ENCODE results near the gene SYT11. TPM values are rescaled to one million over a fixed set of nuclear protein-coding genes. Genes with fewer than 3 reads are reported as not detected.

Gene SYT11
- total and polyA plus RNA-seq, 2 of the 8 experiments (the other 6 are each of a cell fraction or from before 2014, with no cell fraction given) = 7.2 to 9.6 TPM

GRCh38 chr1:155932487-155932886 lies 73.1 kb downstream of the SYT11 start:
- H3K79me1 ChIP-seq (ENCODE audit: low read depth, low read length) = peaks cover 2% of the 10 kb centered on the region; the same call in 1 of the 2 replicates
- 92% methylated on average over 5 of the region's 5 CpGs; no CpG with 5 or more reads in 1 of the 2 experiments for WGBS, 2 experiments (ENCODE audit: extremely low coverage in 1 of 2, insufficient coverage in 1 of 2, insufficient read length in 1 of 2, insufficient replicate concordance in 2 of 2, low coverage in 1 of 2, low lambda C conversion rate in 2 of 2, missing lambda C conversion rate in 1 of 2)
- peaks cover 10 to 51% of the 10 kb centered on the region in 2 experiments for H3K79me2 ChIP-seq (ENCODE audit: control insufficient read depth in 1 of 2, insufficient read depth in 2 of 2, low read length in 2 of 2)

More at GRCh38 chr1:155932487-155932886, 73.1 kb downstream of the SYT11 start:
- CTCF ChIA-PET (ENCODE audit: partially characterized antibody) = interaction anchor here (1.0 to 2.6 kb wide), 9 partner anchors 9 to 385 kb away, joined by 3 to 11 read pairs (median 3); partner anchors contain the start of gene ARHGEF2
- Histone ChIP-seq H2BK120ac (replicated peaks; ENCODE audit: low read depth, low read length) (no peak overlapping the region), H2BK20ac (ENCODE audit: low read length) (no peak overlapping the region), H3K27me3 (replicated peaks in 1 of 4; ENCODE audit: control insufficient read depth in 3 of 4, extremely low read depth in 1 of 4, insufficient read depth in 3 of 4, low read length in 3 of 4) (no peaks in the 10 kb centered on the region), H3K4me3 (ENCODE audit: extremely low read depth in 1 of 4, insufficient read depth in 2 of 4, low read depth in 3 of 4, low read length in 4 of 4) (peak overlapping the region in 2 of 4 experiments; percentile 0 to 89; a peak in 4 of 8 replicates), H2AK5ac (ENCODE audit: low read depth, low read length) (no peak overlapping the region), H3K18ac (ENCODE audit: extremely low read depth, low read length) (no peak overlapping the region), H3K9ac (replicated peaks in 1 of 4; ENCODE audit: extremely low read depth in 1 of 4, low read depth in 3 of 4, low read length in 3 of 4) (no peak overlapping the region), H3K23ac (ENCODE audit: insufficient read length) (no peak overlapping the region), H2BK15ac (ENCODE audit: low read length) (no peak overlapping the region), H4K91ac (replicated peaks; ENCODE audit: insufficient read length, low read length) (no peak overlapping the region), H4K20me1 (replicated peaks in 1 of 2; ENCODE audit: control insufficient read depth in 1 of 2, insufficient read depth in 2 of 2, low read length in 2 of 2) (peaks cover 0 to 15% of the 10 kb centered on the region in 2 experiments), H3K14ac (ENCODE audit: insufficient read length) (no peak overlapping the region), H3K36me3 (ENCODE audit: control insufficient read depth in 2 of 4, insufficient read depth in 4 of 4, low read length in 3 of 4) (peaks cover 22 to 58% (median 41%) of the 10 kb centered on the region in 4 experiments), H3K56ac (replicated peaks; ENCODE audit: insufficient read length, low read depth, low read length) (no peak overlapping the region), H4K5ac (ENCODE audit: insufficient read length, low read depth, low read length) (no peak overlapping the region), H3K4me2 (ENCODE audit: insufficient read depth in 1 of 2, low read depth in 2 of 2, low read length in 2 of 2) (peak overlapping the region; percentile 40 to 85; a peak in 3 of 4 replicates), H2BK12ac (ENCODE audit: low read depth, low read length) (no peak overlapping the region), H3K9me3 (ENCODE audit: insufficient read depth in 2 of 2, low read depth in 1 of 2, low read length in 1 of 2) (no peaks in the 10 kb centered on the region), H3K4ac (replicated peaks; ENCODE audit: insufficient read length, low read depth, low read length) (no peak overlapping the region), H3K4me1 (replicated peaks in 1 of 4; ENCODE audit: control insufficient read depth in 3 of 4, insufficient read depth in 4 of 4, low read length in 3 of 4) (peaks cover 0 to 2% (median 1%) of the 10 kb centered on the region in 4 experiments; a peak in 4 of 7 replicates), H3K27ac (ENCODE audit: low read depth, low read length) (no peak overlapping the region), H4K8ac (ENCODE audit: extremely low read depth, insufficient read depth, low read length) (no peak overlapping the region), H3K23me2 (ENCODE audit: low read depth, low read length) (peaks cover 5% of the 10 kb centered on the region), H2AFZ (ENCODE audit: low read length) (no peak overlapping the region), H2BK5ac (ENCODE audit: low read depth, low read length) (no peak overlapping the region)
- POLR2A ChIA-PET (ENCODE audit: partially characterized antibody) = interaction anchor here (0.6 to 6.7 kb wide), 10 partner anchors 12 to 625 kb away, joined by 3 to 109 read pairs (median 4); no protein-coding TSS in a partner anchor
- FAIRE-seq = no peak
- TF ChIP-seq CEBPB (IDR thresholded peaks at IDR 0.05; ENCODE audit: low read depth, low read length) (no peak), TAF1 (IDR thresholded peaks at IDR 0.05; ENCODE audit: low read depth, low read length) (no peak), GTF2F1 (IDR thresholded peaks at IDR 0.05; ENCODE audit: borderline replicate concordance, low read depth, low read length) (no peak), RBBP5 (IDR thresholded peaks at IDR 0.05; ENCODE audit: borderline replicate concordance, low read depth, low read length) (no peak), PHF8 (conservative IDR thresholded peaks at IDR 0.05; ENCODE audit: low read depth, low read length) (no peak), JUND (IDR thresholded peaks at IDR 0.05; ENCODE audit: low read length) (no peak), NANOG (IDR thresholded peaks at IDR 0.05; ENCODE audit: insufficient read depth, low read depth, low read length, poor library complexity, severe bottlenecking) (no peak), HDAC2 (IDR thresholded peaks at IDR 0.05; ENCODE audit: borderline replicate concordance in 1 of 2, low read depth in 2 of 2, low read length in 2 of 2) (no peak), RNF2 (IDR thresholded peaks at IDR 0.05; ENCODE audit: borderline replicate concordance, low read depth, low read length, missing control alignments, poor library complexity, severe bottlenecking) (no peak), SP2 (IDR thresholded peaks at IDR 0.05; ENCODE audit: low read length) (no peak), CBX5 (IDR thresholded peaks at IDR 0.05; ENCODE audit: low read depth, low read length) (no peak), TEAD4 (IDR thresholded peaks at IDR 0.05; ENCODE audit: low read depth, low read length) (no peak), YY1 (IDR thresholded peaks at IDR 0.05; ENCODE audit: low read depth, low read length) (no peak)
- no peak for DNase-seq (ENCODE audit: low read depth in 1 of 2, low spot score in 2 of 2)
